Measurements from ENCODE around the gene RAB40B. TPM values are rescaled to one million over a fixed set of nuclear protein-coding genes. Genes with fewer than 3 reads are reported as not detected.
"Not testable (repeated sequence)": the region's sequence is repeated elsewhere in the genome, so short reads cannot be mapped to it uniquely, and the experiment has no call there.

Gene RAB40B
- total RNA-seq = 6.7 and 11.4 TPM in 2 replicates

DNA sequence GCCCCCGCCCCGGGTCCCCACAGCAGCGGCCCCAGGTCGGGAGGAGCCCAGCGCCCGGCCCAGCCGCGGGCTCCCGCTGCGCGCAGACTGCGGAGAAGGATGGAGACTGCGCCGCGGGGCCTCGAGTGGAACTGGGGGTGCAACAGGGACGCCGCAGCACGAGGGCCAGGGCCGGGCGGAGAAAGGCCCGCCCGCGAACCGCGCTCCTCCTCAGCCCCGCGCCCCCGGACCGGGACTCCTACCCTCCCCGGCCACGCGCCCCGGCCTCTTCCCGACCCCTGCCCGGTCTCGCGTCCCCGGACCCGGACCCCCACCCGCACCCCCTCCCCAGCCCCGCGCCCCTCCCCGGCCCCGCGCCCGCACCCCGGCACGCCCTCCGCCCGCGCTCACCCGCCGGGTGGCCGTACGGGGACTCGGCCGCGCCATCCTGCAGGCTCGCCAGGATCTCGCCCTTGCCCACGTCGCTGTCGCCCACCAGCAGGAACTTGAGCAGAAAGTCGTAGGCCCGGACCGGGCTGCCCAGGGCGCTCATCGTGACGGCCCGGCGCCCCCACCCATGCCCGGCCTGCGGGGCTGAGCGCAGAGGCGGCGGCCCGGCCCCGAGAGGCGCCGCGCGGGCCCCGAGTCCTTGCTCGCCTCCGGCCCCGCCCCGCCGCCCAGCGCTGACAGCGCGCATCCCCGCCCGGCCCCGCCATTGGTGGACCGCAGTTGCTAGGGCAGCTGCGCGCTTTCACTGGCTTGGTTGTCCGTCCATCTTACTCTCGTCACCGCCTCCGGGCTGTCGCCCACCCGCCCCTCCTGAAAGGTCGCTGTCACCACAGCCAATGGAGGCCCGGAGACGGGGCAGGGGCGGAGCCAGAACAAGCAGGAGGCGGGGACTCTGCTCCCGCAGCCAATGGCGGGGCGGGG lies at the start of gene RAB40B:
Gene RAB40B, minus strand, starts transcription at position 634 of the 909 bp plus-strand sequence. Its CDS starts 102 bp downstream, at position 532.
- DNase-seq (ENCODE audit: extremely low read depth, low read depth, low spot score) = peak; percentile 78

DNA sequence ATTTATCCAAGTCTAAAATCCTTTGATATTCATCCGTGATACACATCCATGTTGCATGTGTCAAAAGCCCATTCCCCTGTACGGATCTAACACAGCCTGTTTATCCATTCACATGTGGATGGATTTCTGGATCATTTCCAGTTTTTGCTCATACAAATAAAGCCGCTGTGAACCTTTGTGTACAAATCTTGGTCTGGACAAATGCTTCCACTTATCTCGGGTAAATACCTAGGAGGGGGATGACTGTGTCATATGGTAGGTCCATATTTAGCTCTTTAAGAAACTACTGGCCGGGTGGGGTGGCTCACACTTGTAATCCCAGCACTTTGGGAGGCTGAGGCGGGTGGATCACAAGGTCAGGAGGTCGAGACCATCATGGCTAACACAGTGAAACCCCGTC lies 47.0 kb upstream of the RAB40B start:
- no peak for DNase-seq (ENCODE audit: extremely low read depth, low read depth, low spot score)

DNA sequence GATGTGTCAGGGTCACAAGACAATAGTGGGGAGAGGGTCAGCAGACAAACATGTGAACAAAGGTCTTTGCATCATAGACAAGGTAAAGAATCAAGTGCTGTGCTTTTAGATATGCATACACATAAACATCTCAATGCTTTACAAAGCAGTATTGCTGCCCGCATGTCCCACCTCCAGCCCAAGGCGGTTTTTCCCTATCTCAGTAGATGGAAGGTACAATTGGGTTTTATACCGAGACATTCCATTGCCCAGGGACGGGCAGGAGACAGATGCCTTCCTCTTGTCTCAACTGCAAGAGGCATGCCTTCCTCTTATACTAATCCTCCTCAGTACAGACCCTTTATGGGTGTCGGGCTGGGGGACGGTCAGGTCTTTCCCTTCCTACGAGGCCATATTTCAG lies 46.2 kb upstream of the RAB40B start:
- not testable (repeated sequence) for DNase-seq (ENCODE audit: extremely low read depth, low read depth, low spot score)

DNA sequence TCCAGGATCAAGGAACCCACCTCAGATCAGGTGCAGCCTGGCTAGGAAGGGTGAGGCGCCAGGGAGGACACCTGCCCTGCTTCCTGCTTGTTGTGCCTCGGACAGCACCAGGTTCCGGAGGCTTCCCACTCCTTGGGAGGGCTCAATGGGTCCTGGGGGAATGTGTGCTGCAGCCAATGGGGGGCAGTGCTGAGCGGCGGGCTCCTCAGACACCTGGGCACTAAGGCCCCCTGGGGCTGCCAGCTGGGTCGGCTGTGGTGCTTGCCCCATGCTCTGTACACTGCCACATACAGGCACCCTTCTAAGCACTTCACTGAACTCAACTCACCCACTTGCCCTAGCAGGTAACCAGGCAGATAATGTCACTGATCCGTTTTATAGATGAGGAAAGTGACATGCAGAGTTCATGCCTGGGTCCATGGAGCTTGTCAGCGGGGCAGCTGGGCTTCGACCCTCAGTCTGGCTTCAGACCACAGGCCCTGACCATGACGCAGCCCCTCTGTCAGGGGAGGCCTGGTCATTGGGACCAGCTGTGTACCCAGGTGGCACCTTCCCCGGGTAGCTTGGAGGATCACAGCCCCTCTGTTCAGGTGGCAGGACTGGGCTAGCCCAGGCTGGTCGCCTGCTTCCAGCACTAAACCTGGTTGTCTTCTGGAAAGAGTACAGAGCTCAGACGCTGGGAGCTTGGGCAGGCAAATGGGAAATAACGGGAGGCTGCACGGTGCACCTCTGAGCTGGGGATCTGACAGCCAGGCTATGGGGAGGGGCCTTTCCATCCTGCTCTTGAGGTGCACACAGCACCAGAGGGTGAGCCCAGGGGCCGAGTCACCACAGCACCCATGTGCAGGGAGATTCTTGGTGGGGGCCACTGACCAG lies 45.1 kb upstream of the RAB40B start:
- no peak for DNase-seq (ENCODE audit: extremely low read depth, low read depth, low spot score)

- no peak for DNase-seq (ENCODE audit: extremely low read depth, low read depth, low spot score)
Measured at GRCh38 chr17:82740906-82741759, 42.6 kb upstream of the RAB40B start.

- no peak for DNase-seq (ENCODE audit: extremely low read depth, low read depth, low spot score)
Measured at GRCh38 chr17:82737967-82738877, 39.7 kb upstream of the RAB40B start.

DNA sequence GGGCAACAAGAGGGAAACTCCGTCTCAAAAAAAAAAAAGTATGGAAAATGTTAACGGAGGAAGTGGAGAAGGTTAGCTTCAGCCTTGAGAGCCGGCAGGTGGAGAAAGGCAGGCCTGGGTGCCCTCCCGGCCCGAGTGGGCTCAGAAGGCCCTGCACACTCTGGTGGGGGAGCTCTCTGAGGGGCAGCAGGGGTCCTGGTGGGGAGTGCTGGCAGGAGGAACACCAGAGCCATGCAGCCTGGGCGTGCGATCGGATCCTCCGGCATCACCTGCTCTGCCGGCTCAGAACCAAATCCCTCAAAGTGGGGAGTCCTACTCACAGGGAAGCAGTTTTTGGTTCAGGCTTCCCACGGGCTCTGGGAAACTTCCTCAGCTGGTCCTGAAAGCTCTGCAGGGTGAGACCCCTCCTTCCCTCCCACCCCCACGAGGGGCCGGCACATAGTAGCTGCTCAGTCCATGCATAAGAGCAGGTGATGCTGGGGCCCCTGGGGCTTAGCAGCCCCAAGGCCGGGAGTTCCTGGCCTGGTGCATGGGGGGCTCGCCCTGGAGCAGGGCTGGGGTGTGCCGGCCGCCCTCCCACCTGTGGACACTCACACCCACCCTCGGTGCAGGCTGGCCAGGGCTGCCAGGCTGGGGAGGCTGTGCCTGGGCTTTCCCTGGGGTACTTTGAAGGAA lies 38.1 kb upstream of the RAB40B start:
- no peak for DNase-seq (ENCODE audit: extremely low read depth, low read depth, low spot score)

GRCh38 chr17:82734987-82735866 lies 36.7 kb upstream of the RAB40B start, which contains the start of gene FN3K:
Gene FN3K, plus strand, starts transcription at chr17:82735615. Its CDS starts 22 bp downstream, at chr17:82735637.
- DNase-seq (ENCODE audit: extremely low read depth, low read depth, low spot score) = no peak

GRCh38 chr17:82732118-82732743 lies 33.7 kb upstream of the RAB40B start:
- DNase-seq (ENCODE audit: extremely low read depth, low read depth, low spot score) = no peak

DNA sequence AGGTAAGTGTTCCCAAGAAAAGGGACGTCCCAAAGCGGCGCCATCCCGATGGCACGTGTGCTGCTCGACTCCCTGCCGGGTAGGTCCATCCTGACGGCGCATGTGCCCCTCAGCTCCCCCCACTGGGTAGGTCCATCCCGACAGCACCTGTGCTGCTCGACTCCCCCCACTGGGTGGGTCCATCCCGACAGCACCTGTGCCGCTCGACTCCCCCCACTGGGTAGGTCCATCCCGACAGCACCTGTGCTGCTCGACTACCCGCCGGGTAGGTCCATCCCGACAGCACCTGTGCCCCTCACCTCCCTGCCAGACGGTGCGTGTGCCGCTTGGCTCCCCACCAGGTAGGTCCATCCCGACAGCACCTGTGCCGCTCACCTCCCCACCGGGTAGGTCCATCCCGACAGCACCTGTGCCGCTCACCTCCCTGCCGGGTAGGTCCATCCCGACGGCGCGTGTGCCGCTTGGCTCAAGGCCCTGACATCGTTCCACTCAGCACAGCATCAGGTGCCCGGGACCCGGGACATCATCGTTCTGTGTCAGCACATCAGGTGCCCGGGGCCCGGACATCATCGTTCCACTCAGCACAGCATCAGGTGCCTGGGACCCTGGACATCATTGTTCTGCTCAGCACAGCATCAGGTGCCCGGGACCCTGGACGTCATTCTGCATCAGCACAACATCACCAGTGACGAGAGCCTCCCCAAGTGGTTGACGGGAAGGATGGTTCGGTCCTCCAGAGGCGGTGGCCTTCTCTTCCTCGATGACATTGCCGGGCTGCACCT lies 31.2 kb upstream of the RAB40B start:
- no peak for DNase-seq (ENCODE audit: extremely low read depth, low read depth, low spot score)

GRCh38 chr17:82726427-82726826 lies 27.9 kb upstream of the RAB40B start:
- no peak for DNase-seq (ENCODE audit: extremely low read depth, low read depth, low spot score)

DNA sequence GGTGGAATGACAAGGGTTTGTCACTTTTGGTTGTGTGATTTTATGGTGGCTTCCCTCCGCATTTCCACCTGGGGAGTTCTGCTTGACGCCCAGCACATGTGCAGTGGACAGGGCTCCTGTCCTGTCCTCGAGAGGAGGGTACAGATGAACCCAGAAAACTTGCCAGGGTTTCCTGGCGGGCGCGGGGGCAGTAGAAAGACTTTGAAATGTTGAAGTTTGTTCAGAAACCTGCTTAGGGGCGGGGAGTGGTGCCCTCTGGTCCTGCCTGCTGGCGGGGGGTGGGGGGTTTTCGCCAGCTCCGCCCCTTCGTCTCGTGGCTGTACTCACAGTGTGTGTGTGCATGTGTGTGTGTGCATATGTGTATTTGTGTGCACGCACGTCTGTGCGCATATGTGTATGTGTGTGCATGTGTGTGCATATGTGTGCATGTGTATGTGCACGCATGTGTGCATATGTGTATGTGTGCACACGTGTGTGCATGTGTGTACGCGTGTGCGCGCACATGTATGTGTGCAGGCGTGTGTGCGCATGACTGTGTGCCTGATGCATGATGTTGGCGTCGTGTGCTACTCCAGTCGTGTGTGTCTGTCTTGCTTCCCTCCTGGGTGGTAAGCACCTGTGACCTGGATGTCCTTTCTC lies 24.8 kb upstream of the RAB40B start:
- no peak for DNase-seq (ENCODE audit: extremely low read depth, low read depth, low spot score)

GRCh38 chr17:82722341-82723013 lies 24.0 kb upstream of the RAB40B start:
- no peak for DNase-seq (ENCODE audit: extremely low read depth, low read depth, low spot score)

DNA sequence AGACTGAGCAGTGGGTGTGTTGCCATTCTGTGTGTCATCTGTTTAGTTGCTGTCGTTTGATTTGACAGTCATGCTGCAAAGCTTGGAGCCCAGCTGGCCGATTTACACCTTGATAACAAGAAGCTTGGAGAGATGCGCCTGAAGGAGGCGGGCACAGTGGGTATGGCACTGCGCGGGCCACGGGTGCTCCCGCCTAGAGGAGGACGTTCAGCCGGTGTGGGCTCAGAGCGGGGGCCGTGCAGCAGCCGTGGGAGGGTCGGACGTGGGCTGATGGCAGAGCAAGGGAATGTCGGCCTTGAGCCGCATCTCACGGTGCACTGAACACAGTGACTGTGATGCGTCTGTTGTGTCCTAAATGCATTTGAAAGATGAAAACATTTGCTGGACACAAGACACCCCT lies 21.7 kb upstream of the RAB40B start:
- DNase-seq (ENCODE audit: extremely low read depth, low read depth, low spot score) = no peak

- no peak for DNase-seq (ENCODE audit: extremely low read depth, low read depth, low spot score)
Measured at GRCh38 chr17:82718986-82719685, 20.6 kb upstream of the RAB40B start.
